Transverse colon (tissue), 4 donors: Measurements from ENCODE around the gene SNURF. TPM values are rescaled to one million over a fixed set of nuclear protein-coding genes. Genes with fewer than 3 reads are reported as not detected.

ENCODE experiments used
- DNase-seq: peaks from one replicate; pipeline ENCODE4 v3.0.0-alpha.2; 2019
- H3K27ac ChIP-seq, 4 donors: fragments of 200-600 bp; sonication (generic); 2 replicates each; pipeline ENCODE4 v1.5.1; 2016 to 2018; ENCODE audit warnings: inconsistent platforms in 4 of 4
- H3K27me3 ChIP-seq: fragments of 200-600 bp; sonication (generic); 2 replicates; pipeline ENCODE4 v1.5.1; 2017; ENCODE audit warnings: inconsistent platforms
- H3K36me3 ChIP-seq, 4 donors: fragments of 200-600 bp; sonication (generic); 2 replicates each; pipeline ENCODE4 v1.5.1; 2017 to 2019; ENCODE audit warnings: inconsistent platforms in 4 of 4
- H3K4me1 ChIP-seq, 4 donors: fragments of 200-600 bp; sonication (generic); 2 replicates each; pipeline ENCODE4 v1.5.1; 2017 to 2020; ENCODE audit warnings: inconsistent platforms in 4 of 4
- H3K4me3 ChIP-seq, 4 donors: fragments of 200-600 bp; sonication (generic); 1 replicate in 1 of 4; 2 replicates in 3 of 4; pipeline versions ENCODE4 v1.5.1 to v1.6.1; 2017 to 2019; ENCODE audit warnings: inconsistent platforms in 4 of 4
- H3K9me3 ChIP-seq, 2 donors: fragments of 200-600 bp; sonication (generic); 2 replicates each; pipeline ENCODE4 v1.5.1; 2017 to 2019; ENCODE audit warnings: inconsistent platforms in 2 of 2
- CTCF ChIP-seq, 5 experiments: fragments of 200-600 bp in 3 of 5; fragments of 450-650 bp in 2 of 5; sonication (generic) in 3 of 5; IDR thresholded peaks; 1 replicate in 2 of 5; 2 replicates in 3 of 5; pipeline ENCODE4 v1.5.1; 2016 to 2017; ENCODE audit warnings: antibody characterized with exemption in 5 of 5, inconsistent platforms in 3 of 5, mild to moderate bottlenecking in 2 of 5, moderate library complexity in 1 of 5
- EP300 ChIP-seq: sonication (generic); formaldehyde crosslinking; IDR thresholded peaks from one replicate; pipeline ENCODE4 v1.6.1; 2017; ENCODE audit warnings: antibody characterized with exemption, low read depth
- POLR2A ChIP-seq: fragments of 450-650 bp; IDR thresholded peaks from one replicate; pipeline ENCODE4 v1.6.1; 2016; ENCODE audit warnings: antibody characterized with exemption, mild to moderate bottlenecking, moderate library complexity
- POLR2AphosphoS5 ChIP-seq, 3 donors: sonication (generic); formaldehyde crosslinking; IDR thresholded peaks; one replicate each; pipeline ENCODE4 v1.6.1; 2016; ENCODE audit warnings: antibody characterized with exemption in 3 of 3
- WGBS, 2 donors: methylation state at CpG; one replicate each; pipeline ENCODE4 v1.1.5; 2018; ENCODE audit warnings: low coverage in 1 of 2; 5-methylcytosine and 5-hydroxymethylcytosine counted together
- in situ Hi-C, 4 donors: fragments of 200-750 bp; cut with MboI; loops; one replicate each; pipeline versions ENCODE4 v1.15.0 to v1.15.1; 2017; ENCODE audit warnings: low sequenced_read_pairs in 3 of 4, low pct_ligation_motif_present in 1 of 4, low pct_unique_long_range_greater_than_20kb in 1 of 4
- intact Hi-C: fragments of 100-400 bp; cut with DNase I; formaldehyde crosslinking; loops from one replicate; pipeline ENCODE4 v1.15.1; 2023; ENCODE audit warnings: low total_unique reads
- total RNA-seq, 4 donors: library from RNA; depleted of rRNA; stranded (reverse); fragments of >200 nt; gene quantifications; one replicate each; pipeline ENCODE4 v1.1.0, GENCODE V29; 2016

Gene SNURF
- total RNA-seq, 4 donors from 2014 or later, result 4.2 to 12.5 TPM; not detected in 2

GRCh38 chr15:24955531-24955921, 739 bp downstream of the SNURF start:
- no peaks in the 10 kb centered on the region for H3K36me3 ChIP-seq
- DNase-seq, result peak; percentile 12
- peak overlapping the region; percentile 85 to 92 (median 86) for H3K27ac ChIP-seq
- in situ Hi-C loops, result loop anchor here in 1 of 4 donors (25.0 kb wide), 2 partner anchors 107 to 482 kb away; partner anchors contain the start of gene UBE3A
- peaks cover 0 to under 1% of the 10 kb centered on the region in 2 donors for H3K9me3 ChIP-seq
- H3K4me1 ChIP-seq, result no peaks in the 10 kb centered on the region
- intact Hi-C loops, result no loop called here
- H3K27me3 ChIP-seq, result no peaks in the 10 kb centered on the region
- 56 to 60% methylated on average over 13 to 31 of the region's 31 CpGs for WGBS, 2 donors
- TF ChIP-seq POLR2AphosphoS5 (IDR thresholded peaks at IDR 0.05) (no peak), EP300 (no peak), CTCF (IDR thresholded peaks at IDR 0.05) (no peak), POLR2A (no peak)
- peak overlapping the region; percentile 53 to 75 (median 64) for H3K4me3 ChIP-seq

DNA sequence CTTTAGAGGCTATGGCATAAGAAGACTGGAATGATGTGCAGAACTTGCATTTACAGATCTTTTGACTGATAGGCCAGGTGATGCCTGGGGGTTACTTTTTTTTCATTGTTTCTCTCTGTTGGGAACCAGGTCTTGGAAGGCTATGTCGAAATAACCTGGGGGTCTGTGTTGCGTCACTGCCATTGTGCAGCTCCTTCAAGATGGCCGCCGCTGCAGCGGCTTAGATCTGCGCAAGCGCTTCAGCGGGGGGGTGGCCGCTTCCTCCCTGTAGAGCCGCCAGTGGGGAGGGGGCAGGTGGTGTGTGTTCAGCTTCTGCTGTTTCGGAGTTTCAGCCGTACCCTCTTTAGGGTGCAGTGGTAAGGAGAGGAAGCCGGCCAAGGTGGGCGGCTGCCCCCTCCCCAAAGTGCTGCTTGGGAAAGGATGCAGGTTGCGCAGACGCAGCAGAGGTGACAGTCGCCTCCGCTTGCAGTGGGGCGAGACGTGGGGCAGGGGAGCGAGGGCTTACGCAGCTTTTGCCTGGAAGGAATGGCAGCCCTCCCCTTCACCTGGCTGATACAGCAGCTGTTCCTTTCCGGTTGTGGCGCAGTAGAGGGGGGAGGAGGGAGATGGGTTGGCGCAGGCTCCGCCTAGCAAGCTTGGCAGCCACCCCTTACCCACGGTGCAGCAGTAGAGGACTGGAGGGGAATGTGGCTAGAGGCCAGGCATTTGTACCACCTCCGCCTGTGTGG, 1.5 kb downstream of the SNURF start:
- H3K9me3 ChIP-seq, result peaks cover 0 to 7% of the 10 kb centered on the region in 2 donors
- in situ Hi-C loops (loop anchor here in 1 of 4 donors (25.0 kb wide), 2 partner anchors 106 to 481 kb away; partner anchors contain the start of gene UBE3A), intact Hi-C loops (no loop called here)
- no peaks in the 10 kb centered on the region for H3K27me3 ChIP-seq
- no peaks in the 10 kb centered on the region for H3K36me3 ChIP-seq
- peak overlapping the region; percentile 53 to 75 (median 64) for H3K4me3 ChIP-seq
- peak overlapping the region; percentile 85 to 92 (median 86) for H3K27ac ChIP-seq
- TF ChIP-seq POLR2AphosphoS5 (IDR thresholded peaks at IDR 0.05) (peak in 2 of 3 donors; percentile 45 to 66), CTCF (IDR thresholded peaks at IDR 0.05) (no peak), POLR2A (peak; percentile 49), EP300 (no peak)
- WGBS, 2 donors, result 55 to 61% methylated on average over 3 to 27 of the region's 28 CpGs
- peak; percentile 78 for DNase-seq
- H3K4me1 ChIP-seq, result no peaks in the 10 kb centered on the region

- H3K27ac ChIP-seq, result no peak overlapping the region
- intact Hi-C loops, result no loop called here
- WGBS, 2 donors, result 94% methylated on average over 2 of the region's 2 CpGs; no CpG with 5 or more reads in 1 of the 2 donors
Observed at GRCh38 chr15:24957691-24958090, 2.9 kb downstream of the SNURF start.

More at GRCh38 chr15:24957691-24958090, 2.9 kb downstream of the SNURF start:
- no peak for DNase-seq
- H3K4me1 ChIP-seq, result no peaks in the 10 kb centered on the region
- peaks cover 0 to 11% of the 10 kb centered on the region in 2 donors for H3K9me3 ChIP-seq
- TF ChIP-seq POLR2A (no peak), EP300 (no peak), CTCF (IDR thresholded peaks at IDR 0.05) (no peak)
- in situ Hi-C loops, result loop anchor here in 1 of 4 donors (25.0 kb wide), 2 partner anchors 105 to 480 kb away; partner anchors contain the start of gene UBE3A
- no peak overlapping the region for H3K4me3 ChIP-seq
- no peaks in the 10 kb centered on the region for H3K27me3 ChIP-seq
- H3K36me3 ChIP-seq, result peaks cover 0 to under 1% (median 0%) of the 10 kb centered on the region in 4 donors
